GM19467 (cell line): ENCODE results near the gene FDPS.
A peak's percentile ranks its signal among the peaks of the same experiment; 100 is the strongest.

ENCODE experiments used
- ATAC-seq: cut with Tn5 transposase; IDR thresholded peaks from one replicate; pipeline ENCODE4 v1.9.1; 2021; ENCODE audit warnings: mild to moderate bottlenecking, moderate library complexity; ENCODE audit not compliant: unreplicated experiment

FDPS gene

DNA sequence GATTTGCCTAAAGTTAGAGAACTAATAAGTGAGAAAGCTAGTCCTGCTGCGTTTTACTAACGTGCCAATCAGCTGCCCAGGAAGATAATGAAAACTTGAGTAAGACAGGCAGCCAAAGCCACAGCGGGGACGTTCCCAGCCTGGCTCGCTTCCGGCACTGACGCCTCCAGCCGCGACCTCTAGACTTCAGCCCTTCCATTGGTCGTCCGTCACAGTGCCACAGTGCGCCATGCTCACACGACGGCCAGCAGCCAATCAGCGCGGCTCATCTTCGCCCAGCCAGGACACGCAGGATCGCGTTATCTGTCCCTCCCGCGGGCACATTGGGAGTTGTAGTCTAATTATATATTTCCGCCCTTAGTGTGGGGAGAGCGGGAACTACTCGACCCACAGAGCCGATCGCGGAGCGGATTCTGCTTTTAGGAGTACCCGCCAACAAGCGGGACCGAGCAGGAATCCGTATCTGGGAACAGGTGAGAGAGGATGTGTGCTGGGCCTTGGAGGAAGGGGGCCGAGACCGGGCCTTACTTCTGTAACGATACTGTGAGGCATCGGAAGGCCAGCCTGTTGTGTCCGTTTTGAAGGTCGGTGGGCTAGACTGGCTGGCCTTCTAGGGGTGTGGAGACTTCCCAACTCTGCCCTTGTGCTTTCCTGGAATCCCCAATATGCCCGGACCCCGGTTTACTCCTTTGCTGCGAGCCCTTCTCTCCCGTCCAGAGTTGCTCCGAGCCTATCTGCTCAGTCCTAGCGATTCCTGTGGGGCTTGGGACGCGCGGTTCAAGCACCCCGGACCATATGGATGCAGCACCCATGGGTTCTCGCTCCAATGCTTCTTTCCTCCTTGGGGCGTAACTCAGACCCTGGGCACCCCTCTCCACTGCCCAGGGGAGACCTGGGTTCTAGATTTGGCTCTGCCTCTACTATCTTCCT, at the start of gene FDPS:
TSS of gene FDPS (plus strand) at position 374 of the 930 bp plus-strand sequence. CDS start 924 bp downstream, outside the sequence.
- ATAC-seq, result peak; percentile 91

DNA sequence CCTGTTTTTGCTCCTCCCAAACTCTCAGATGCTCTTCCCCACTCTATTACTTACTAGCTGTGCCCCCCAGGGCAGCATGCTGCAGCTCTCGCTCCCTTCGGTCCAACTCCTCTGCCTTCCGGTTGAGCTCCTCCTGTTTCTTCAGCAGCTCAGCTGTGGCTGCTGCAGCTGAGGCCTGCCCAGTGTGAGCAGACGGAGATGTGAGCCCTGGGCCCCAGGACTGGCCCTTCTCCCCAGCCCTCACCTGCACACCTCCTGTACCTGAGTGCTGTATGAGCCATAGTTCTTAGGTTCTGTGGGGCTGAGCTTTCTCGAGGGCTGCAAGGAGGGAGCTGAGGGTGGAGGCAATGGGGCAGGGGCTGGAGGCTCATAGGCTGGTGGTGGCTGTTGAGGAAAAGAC, 48.4 kb upstream of the FDPS start:
- no peak for ATAC-seq

DNA sequence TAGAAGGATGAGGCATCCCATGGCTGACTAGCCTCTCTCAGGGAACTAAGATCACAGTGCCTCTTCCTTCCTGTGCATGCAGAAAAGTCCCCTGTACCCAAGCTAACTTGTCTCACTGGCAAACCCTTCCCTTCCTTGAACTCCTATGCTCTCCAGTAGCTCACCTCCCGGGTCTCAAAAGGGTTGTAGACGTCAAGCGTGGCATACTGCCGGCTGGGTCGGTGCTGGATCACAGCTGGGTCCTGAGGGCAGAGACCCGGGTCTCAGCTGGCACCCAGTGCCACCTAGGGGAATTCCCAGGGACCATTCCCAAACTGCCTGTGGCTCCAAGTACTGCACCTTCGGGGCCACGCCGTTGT, 47.2 kb upstream of the FDPS start:
- no peak for ATAC-seq

DNA sequence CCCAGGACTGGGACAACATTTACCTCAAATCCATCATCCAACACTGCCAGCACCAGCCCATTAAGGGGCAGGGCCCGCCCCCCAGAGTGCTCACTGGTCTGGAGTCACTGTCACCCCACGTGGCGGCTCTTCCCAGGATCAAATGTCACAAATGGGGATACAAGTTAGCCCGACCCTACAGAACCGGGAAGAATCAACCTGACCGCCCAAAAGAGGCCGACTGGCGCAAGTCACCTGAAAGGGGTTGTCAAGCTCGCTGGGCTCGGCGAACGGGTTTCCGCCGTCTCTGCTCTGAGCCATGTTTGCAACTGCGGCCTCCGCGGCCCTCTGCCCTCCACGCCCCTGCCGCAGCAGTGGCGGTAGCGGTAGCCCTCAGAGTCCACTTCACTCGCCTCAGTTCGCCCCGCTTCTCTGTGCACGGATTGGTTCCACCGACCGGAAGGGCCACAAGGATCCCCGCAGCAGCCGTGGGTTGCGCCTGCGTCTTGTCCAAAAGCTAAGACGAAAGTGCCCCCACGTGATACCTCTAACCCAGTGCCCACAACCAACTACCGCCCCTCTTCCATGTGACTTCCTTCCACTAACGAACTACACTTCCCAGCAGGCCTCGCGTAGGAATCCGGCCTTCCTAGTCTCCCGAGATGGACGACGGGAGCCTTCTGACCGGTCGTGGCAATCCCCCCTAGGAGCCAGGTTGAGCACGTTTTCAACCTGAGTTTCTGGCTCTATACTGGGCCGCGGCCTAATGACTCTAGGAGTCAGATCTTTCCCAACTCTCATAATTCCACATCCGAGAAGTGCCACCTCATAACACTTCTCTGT, 46.6 kb upstream of the FDPS start, which contains the start of gene SCAMP3:
TSS of gene SCAMP3 (minus strand) at position 509 of the 822 bp plus-strand sequence. CDS start at position 300, 209 bp downstream.
- peak; percentile 84 for ATAC-seq

DNA sequence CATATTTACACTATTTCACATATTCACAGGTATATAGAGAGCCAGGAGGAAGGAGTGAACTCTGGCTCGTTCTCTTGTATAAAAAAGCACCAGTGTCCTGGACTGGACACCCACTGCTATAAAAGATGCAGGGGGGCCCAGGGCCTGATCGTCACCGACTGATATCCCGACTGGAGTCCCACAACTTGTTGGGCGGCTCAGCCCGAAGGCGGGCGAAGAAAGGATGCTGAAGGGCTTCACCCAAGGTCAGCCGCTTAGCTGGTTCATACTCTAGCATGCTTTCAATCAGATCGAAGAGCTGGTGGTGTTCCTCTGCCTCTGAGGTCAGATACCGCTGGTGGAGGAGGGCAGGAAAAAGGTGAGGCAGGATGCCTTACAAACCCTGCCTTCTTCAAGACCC, 45.6 kb upstream of the FDPS start:
- ATAC-seq, result no peak

DNA sequence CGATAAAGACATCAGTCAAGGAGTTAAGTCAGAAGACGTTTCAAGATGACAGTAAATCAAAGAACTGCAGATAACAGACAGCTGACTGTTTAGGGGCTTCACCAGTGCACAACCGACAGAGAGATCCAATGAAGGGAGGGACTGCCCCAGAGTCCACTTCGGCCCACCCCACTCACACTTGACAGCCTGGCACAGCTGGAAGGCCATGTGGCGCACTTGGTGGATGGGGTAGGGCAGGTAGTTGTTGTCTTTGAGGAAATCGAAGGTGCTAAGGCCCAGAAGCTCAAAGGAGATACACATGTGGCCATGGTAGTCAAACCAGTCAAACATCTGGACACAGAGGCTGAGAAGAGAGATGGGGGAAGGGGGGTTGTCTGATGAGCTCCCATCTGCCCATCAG, 42.1 kb upstream of the FDPS start:
- no peak for ATAC-seq

DNA sequence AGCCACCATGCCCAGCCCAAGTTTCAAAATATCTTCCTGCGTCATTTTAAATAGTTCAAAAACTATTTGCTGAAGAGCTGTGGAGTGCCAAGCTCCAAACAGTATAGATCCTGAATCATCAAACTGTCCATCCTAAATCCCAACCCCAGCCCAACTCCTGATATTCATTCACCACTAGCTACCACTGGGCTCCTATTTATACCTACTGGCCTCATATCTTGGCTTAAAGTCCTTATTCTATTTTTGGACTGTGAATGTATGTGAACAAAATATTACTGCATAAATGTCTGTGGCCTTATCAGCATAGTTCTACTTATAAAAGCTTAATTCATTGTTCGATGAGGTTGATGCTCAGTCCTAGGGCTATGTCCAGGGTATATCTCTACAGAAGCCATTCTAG, 41.3 kb upstream of the FDPS start:
- ATAC-seq, result no peak

DNA sequence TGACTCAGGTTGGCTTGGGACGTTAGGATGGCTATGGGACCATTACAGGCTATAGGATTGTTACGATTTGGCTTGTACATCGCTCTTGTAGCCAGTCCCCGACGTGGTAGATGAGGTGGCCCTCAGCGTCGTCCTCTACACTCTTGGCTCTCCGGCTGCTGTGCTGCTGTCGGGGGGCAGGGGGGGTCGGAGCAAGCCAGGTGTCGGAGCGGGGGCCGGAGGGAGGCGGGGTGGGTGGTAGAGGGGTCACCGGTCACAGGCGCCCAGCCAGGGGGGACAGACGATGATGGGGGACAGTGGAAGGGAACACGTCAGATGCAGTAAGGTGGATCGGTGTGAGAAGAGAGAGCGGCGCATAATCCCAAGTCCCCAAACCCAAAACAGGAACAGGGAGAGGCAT, 40.0 kb upstream of the FDPS start:
- ATAC-seq, result no peak

DNA sequence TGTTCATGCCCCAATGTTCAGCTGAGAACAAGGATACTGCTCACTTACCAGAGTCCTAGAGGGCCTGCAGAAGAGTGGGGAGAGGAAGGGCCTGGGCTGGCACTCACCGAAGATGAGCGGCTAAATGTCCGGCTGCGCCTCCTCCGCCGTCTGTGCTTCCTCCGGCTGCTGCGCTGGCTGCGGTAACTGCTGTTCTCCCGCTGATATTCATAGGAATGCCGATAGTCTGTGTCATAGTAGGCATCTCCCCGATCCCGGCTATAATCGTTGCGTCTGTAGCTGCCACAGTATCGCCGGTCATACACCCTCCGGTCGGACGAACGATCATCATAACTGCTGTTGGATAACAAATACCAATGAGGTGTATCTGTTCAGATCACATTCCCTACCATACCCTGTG, 39.3 kb upstream of the FDPS start:
- no peak for ATAC-seq

DNA sequence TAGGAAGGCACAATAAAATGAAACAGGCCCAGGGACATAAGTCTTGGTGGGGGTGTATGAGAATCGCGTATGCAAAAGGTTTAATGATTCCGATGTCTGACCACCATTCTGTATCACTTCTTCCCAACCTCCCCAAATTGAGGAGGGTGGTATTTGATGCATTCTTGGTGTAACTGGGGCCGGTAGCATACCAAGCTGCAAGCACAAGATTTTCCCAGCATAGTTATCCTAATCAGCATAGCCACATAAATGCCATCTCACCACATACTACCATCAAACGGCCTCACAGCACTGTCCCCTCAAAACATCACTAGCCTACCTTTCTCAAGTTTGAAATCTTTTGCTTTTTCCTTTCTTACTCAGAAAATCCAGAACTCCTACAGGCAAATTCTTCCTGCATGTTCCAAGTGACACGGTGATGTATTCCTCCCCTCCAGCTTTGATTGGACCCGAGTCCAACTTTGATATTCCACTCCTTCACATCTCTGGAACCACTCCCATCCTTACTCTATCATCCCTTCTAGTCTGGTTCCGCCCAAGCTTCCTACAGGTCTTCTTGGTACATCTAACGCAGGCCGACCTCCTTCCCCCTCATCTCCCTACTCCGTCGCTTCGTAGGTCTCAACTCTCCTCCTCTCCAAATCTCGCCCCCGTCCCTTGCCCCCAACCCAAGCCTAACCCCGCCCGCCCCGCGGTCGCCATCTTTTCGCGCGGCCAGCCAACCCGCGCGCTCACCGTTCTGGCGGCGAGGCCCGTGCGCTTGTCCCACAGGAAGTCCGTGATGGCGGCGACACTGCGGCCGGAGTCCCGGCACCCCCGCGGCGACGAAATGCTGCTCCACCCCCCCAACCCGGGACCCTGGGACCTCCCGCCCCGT, 36.0 kb upstream of the FDPS start:
- ATAC-seq, result peak; percentile 23

DNA sequence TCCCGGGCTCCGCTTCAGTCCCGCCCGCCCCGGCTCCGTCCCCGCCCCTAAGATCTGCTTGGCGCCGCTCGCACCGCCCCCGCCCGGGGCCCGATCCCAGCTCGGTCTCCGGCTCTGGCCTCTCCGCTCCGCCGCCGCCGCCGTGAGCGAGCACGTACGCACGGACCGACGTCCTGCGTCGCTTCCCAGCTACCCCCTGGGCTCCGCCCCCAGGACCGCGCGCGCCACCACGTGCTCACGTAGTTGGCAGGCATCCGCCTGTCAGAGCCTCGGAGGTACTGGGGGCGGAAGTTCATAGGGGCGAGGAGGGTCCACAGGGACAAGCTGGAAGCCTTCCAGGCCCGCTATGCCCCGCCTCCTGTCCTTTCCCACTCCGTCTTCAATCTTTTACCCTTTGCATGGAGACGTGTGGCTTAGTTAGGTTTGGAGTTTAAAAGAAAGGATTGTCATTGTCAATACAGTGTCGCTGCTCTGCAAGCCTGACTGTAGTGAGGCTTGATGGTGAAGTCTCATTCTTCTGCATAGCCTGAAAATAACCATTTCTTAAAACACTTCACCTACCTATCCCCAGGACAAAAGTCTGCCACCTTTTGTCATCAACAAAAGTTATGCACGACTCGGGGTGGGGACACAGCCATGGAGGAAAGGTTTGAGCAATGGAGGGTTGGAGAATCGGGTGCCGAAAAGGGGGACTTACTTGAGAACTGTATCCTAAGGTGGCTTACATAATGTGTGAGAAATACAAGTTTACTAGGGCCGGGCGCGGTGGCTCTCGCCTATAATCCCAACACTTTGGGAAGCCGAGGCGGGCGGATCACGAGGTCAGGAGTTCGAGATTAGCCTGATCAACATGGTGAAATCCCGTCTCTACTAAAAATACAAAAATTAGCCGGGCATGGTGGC, 35.1 kb upstream of the FDPS start, which contains the start of gene CLK2:
TSS of gene CLK2 (minus strand) at position 162 of the 903 bp plus-strand sequence. CDS start 2,527 bp downstream, outside the sequence.
- ATAC-seq, result peak; percentile 60

DNA sequence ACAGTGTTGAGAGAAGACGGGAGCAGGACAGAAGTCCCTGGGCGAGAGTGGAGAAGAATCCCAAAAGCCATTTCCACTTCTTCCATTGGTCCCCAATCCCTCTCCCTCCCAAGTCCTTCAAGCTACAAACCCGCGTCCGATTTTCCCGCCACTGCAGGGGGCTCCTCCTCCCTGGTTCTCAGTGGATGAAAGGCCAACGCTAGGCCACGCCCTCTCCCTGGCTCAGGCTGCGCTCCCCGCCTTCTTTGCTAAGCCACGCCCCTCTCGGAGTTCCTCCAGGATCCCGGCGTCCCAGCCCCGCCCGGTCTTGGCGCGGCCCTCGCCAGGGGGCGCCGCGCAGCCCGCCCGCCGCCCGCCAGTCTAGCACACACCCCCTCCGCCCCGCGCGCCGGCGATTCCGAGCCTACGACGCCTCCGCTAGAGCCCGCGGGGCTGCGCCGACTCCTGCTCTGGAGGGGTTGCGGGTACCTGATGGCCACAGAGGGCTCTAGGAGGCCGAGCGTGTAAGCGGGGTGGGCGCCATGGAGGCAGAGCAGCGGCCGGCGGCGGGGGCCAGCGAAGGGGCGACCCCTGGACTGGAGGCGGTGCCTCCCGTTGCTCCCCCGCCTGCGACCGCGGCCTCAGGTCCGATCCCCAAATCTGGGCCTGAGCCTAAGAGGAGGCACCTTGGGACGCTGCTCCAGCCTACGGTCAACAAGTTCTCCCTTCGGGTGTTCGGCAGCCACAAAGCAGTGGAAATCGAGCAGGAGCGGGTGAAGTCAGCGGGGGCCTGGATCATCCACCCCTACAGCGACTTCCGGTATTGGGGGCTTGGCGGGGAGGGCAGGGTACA, 31.4 kb upstream of the FDPS start, which contains the start of gene HCN3:
TSS of gene HCN3 (plus strand) at position 394 of the 832 bp plus-strand sequence. CDS start at position 522, 128 bp downstream.
- peak; percentile 63 for ATAC-seq

DNA sequence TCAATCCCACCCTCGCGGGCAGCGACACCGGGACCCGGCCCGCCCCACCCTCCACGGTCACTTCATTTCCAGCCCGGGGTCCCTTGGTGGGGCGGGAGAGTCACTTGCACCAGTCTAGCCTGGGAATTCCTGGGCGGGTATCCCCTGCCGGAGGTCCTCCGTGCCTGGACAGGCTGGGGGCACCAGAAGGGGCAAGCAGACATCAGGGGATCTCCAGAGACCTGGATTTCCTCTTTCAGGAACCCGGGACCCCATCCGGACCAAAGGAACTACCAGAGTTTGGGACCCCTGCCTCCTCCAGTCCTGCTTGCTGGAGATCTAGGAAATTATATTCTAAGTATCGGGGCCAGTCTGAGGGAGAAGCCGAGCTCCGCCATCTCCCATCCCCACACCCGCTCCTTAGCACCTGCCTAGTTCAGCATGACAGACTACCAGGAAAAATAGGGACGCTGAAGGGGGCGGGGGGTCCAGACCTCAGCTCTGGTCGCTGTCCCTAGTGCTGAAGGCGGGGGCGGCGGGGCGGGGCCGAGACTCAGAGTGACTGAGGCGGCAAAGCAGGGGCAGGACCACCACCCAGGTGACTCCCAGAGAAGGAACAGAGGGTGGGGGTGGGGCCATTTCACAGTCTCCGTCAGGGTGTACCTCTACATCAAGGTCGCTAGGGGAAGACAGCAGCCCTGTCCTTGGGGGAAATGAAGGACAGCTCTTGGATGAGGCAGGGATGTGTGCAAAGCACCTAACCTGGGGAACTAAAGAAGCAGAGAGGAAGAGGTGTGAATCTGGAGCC, 30.6 kb upstream of the FDPS start:
- no peak for ATAC-seq

DNA sequence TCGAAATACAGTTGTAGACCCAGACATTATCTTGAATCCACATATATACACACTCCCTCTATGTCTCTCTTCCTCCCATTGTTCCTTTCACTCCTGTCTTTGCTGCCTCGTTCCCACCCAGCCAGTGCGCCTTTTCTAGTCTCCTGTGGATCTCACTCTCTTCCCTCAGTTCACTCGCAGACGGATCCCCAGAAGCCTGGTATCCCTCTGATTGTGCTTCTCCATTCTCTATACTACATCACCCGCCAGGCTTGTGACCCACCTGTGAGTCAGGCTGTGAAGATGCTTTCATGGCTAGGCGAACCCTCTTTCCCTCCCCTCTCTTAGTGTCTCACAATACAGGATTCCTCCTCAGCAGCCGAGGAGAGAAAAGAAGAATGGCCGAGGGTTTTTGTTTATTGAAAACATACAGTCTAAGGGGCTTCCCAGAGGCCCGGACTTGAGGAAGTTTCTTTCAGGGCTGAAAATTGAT, 29.9 kb upstream of the FDPS start:
- no peak for ATAC-seq

DNA sequence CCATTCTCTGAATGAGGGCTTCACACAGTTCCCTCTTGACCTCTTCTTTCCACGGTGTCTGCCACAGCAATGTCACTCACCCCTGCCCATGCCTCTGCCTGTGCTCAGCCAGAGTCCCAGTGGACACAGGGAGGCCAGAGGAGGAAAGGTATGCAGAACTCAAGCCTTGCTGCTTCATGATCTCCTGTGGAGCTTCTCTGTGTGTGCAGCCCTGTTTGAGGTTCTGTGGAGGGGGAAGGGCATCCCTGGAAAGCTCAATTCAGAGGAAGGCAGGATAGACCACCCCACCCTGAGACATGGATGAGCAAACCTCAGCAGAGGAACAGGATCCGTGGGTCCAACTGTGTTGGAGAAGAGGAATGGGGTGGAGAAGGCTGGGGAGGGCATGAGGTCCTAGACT, 29.4 kb upstream of the FDPS start:
- no peak for ATAC-seq

DNA sequence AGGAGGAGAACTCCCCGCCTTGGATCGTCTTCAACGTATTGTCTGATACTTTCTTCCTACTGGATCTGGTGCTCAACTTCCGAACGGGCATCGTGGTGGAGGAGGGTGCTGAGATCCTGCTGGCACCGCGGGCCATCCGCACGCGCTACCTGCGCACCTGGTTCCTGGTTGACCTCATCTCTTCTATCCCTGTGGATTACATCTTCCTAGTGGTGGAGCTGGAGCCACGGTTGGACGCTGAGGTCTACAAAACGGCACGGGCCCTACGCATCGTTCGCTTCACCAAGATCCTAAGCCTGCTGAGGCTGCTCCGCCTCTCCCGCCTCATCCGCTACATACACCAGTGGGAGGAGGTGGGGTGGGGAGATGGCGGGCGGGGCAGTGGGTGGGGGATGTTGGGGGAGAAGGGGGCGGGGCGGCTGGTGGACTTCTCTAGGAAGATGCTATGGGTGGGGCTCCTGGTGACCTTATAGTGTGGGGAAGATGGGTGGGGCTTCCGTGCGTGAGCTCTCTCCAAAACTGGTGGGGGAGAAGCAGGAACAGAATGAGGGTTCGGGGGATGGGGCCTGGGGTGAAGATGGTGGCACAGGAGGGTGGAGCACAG, 26.1 kb upstream of the FDPS start:
- no peak for ATAC-seq

DNA sequence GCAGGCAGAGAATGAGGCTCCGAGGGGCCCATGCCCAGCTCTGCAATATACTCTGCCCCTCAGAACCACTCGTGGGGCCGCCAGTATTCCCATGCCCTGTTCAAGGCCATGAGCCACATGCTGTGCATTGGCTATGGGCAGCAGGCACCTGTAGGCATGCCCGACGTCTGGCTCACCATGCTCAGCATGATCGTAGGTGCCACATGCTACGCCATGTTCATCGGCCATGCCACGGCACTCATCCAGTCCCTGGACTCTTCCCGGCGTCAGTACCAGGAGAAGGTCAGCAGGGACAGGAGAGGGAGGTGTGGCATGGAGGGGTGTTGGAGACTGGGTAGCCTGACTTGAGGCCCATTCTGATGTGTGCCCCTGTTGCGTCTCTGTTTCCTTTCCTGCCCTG, 24.2 kb upstream of the FDPS start:
- no peak for ATAC-seq
